ENCODE data around the gene GATA5.

GATA5 gene

GRCh38 chr20:62462976-62463592 lies 12.7 kb downstream of the GATA5 start:
- Histone ChIP-seq H3K4me1 (ENCODE audit: control insufficient read depth, low read depth, low read length) (no peaks in the 10 kb centered on the region), H2AK5ac (ENCODE audit: low read length) (no peak overlapping the region), H2BK120ac (ENCODE audit: low read depth, low read length) (no peak overlapping the region), H3K23ac (ENCODE audit: low read length) (no peak overlapping the region), H2BK5ac (ENCODE audit: low read length) (no peak overlapping the region), H4K5ac (ENCODE audit: low read length) (no peak overlapping the region), H3K36me3 (ENCODE audit: control insufficient read depth, insufficient read depth, low read length) (no peaks in the 10 kb centered on the region), H3K56ac (ENCODE audit: low read length) (no peak overlapping the region), H3K27ac (ENCODE audit: low read depth, low read length) (no peak overlapping the region), H3K27me3 (ENCODE audit: insufficient read depth, low read length, poor library complexity) (no peaks in the 10 kb centered on the region), H3K9ac (ENCODE audit: low read length) (no peak overlapping the region), H4K8ac (ENCODE audit: low read depth, low read length) (no peak overlapping the region), H3K4me2 (ENCODE audit: low read length) (no peak overlapping the region), H3K79me2 (ENCODE audit: control insufficient read depth, insufficient read depth, low read length) (no peaks in the 10 kb centered on the region), H3K4ac (ENCODE audit: low read depth, low read length) (no peak overlapping the region), H3K4me3 (ENCODE audit: low read length) (no peak overlapping the region), H3K18ac (ENCODE audit: low read length) (no peak overlapping the region), H2BK15ac (replicated peaks; ENCODE audit: low read depth) (no peak overlapping the region), H3K79me1 (ENCODE audit: low read length) (no peaks in the 10 kb centered on the region)
- WGBS (ENCODE audit: extremely low coverage, insufficient coverage, low lambda C conversion rate), result no CpG with 5 or more reads among the region's 15 CpGs
- no peak for DNase-seq

- no peak overlapping the region for H2AK5ac ChIP-seq (ENCODE audit: low read length)
- DNase-seq, result no peak
- no peaks in the 10 kb centered on the region for H3K79me1 ChIP-seq (ENCODE audit: low read length)
- no peaks in the 10 kb centered on the region for H3K27me3 ChIP-seq (ENCODE audit: insufficient read depth, low read length, poor library complexity)
- no peak overlapping the region for H4K5ac ChIP-seq (ENCODE audit: low read length)
- H4K8ac ChIP-seq (ENCODE audit: low read depth, low read length), result no peak overlapping the region
- no peaks in the 10 kb centered on the region for H3K4me1 ChIP-seq (ENCODE audit: control insufficient read depth, low read depth, low read length)
- no CpG with 5 or more reads among the region's 13 CpGs for WGBS (ENCODE audit: extremely low coverage, insufficient coverage, low lambda C conversion rate)
- H3K79me2 ChIP-seq (ENCODE audit: control insufficient read depth, insufficient read depth, low read length), result no peaks in the 10 kb centered on the region
- no peak overlapping the region for H2BK15ac ChIP-seq (replicated peaks; ENCODE audit: low read depth)
- no peaks in the 10 kb centered on the region for H3K36me3 ChIP-seq (ENCODE audit: control insufficient read depth, insufficient read depth, low read length)
- no peak overlapping the region for H2BK5ac ChIP-seq (ENCODE audit: low read length)
- H3K4ac ChIP-seq (ENCODE audit: low read depth, low read length), result no peak overlapping the region
- H3K4me2 ChIP-seq (ENCODE audit: low read length), result no peak overlapping the region
- no peak overlapping the region for H3K4me3 ChIP-seq (ENCODE audit: low read length)
- H3K27ac ChIP-seq (ENCODE audit: low read depth, low read length), result no peak overlapping the region
- H3K18ac ChIP-seq (ENCODE audit: low read length), result no peak overlapping the region
- no peak overlapping the region for H3K9ac ChIP-seq (ENCODE audit: low read length)
- no peak overlapping the region for H3K23ac ChIP-seq (ENCODE audit: low read length)
- no peak overlapping the region for H3K56ac ChIP-seq (ENCODE audit: low read length)
- no peak overlapping the region for H2BK120ac ChIP-seq (ENCODE audit: low read depth, low read length)
Measured at GRCh38 chr20:62461834-62462233, 14.0 kb downstream of the GATA5 start.

- Histone ChIP-seq H3K27me3 (ENCODE audit: insufficient read depth, low read length, poor library complexity) (no peaks in the 10 kb centered on the region), H3K36me3 (ENCODE audit: control insufficient read depth, insufficient read depth, low read length) (no peaks in the 10 kb centered on the region)
Measured at GRCh38 chr20:62461157-62461556, 14.6 kb downstream of the GATA5 start.

GRCh38 chr20:62460678-62461077 lies 15.1 kb downstream of the GATA5 start:
- H4K5ac ChIP-seq (ENCODE audit: low read length), result no peak overlapping the region
- H2AK5ac ChIP-seq (ENCODE audit: low read length), result no peak overlapping the region
- no peak overlapping the region for H3K18ac ChIP-seq (ENCODE audit: low read length)

More at GRCh38 chr20:62461157-62461556, 14.6 kb downstream of the GATA5 start:
- H3K27ac ChIP-seq (ENCODE audit: low read depth, low read length), result no peak overlapping the region
- no peak overlapping the region for H4K5ac ChIP-seq (ENCODE audit: low read length)
- no CpG with 5 or more reads among the region's 10 CpGs for WGBS (ENCODE audit: extremely low coverage, insufficient coverage, low lambda C conversion rate)
- H3K18ac ChIP-seq (ENCODE audit: low read length), result no peak overlapping the region
- no peak overlapping the region for H3K9ac ChIP-seq (ENCODE audit: low read length)
- H3K4me3 ChIP-seq (ENCODE audit: low read length), result no peak overlapping the region
- H3K79me1 ChIP-seq (ENCODE audit: low read length), result no peaks in the 10 kb centered on the region
- no peak overlapping the region for H2BK5ac ChIP-seq (ENCODE audit: low read length)
- no peak overlapping the region for H3K56ac ChIP-seq (ENCODE audit: low read length)
- H3K4me1 ChIP-seq (ENCODE audit: control insufficient read depth, low read depth, low read length), result no peaks in the 10 kb centered on the region
- H3K79me2 ChIP-seq (ENCODE audit: control insufficient read depth, insufficient read depth, low read length), result no peaks in the 10 kb centered on the region
- no peak overlapping the region for H2BK120ac ChIP-seq (ENCODE audit: low read depth, low read length)
- DNase-seq, result no peak
- H2AK5ac ChIP-seq (ENCODE audit: low read length), result no peak overlapping the region
- no peak overlapping the region for H3K23ac ChIP-seq (ENCODE audit: low read length)
- H3K4me2 ChIP-seq (ENCODE audit: low read length), result no peak overlapping the region
- H2BK15ac ChIP-seq (replicated peaks; ENCODE audit: low read depth), result no peak overlapping the region
- no peak overlapping the region for H3K4ac ChIP-seq (ENCODE audit: low read depth, low read length)
- H4K8ac ChIP-seq (ENCODE audit: low read depth, low read length), result no peak overlapping the region

GRCh38 chr20:62459488-62459887 lies 16.3 kb downstream of the GATA5 start:
- Histone ChIP-seq H3K27me3 (ENCODE audit: insufficient read depth, low read length, poor library complexity) (no peaks in the 10 kb centered on the region), H2AK5ac (ENCODE audit: low read length) (no peak overlapping the region)

More at GRCh38 chr20:62460678-62461077, 15.1 kb downstream of the GATA5 start:
- Histone ChIP-seq H3K4me1 (ENCODE audit: control insufficient read depth, low read depth, low read length) (no peaks in the 10 kb centered on the region), H3K79me1 (ENCODE audit: low read length) (no peaks in the 10 kb centered on the region), H3K36me3 (ENCODE audit: control insufficient read depth, insufficient read depth, low read length) (no peaks in the 10 kb centered on the region), H2BK15ac (replicated peaks; ENCODE audit: low read depth) (no peak overlapping the region), H3K56ac (ENCODE audit: low read length) (no peak overlapping the region), H3K23ac (ENCODE audit: low read length) (no peak overlapping the region), H2BK120ac (ENCODE audit: low read depth, low read length) (no peak overlapping the region), H3K79me2 (ENCODE audit: control insufficient read depth, insufficient read depth, low read length) (no peaks in the 10 kb centered on the region), H3K27me3 (ENCODE audit: insufficient read depth, low read length, poor library complexity) (no peaks in the 10 kb centered on the region), H4K8ac (ENCODE audit: low read depth, low read length) (no peak overlapping the region), H3K27ac (ENCODE audit: low read depth, low read length) (no peak overlapping the region), H3K4ac (ENCODE audit: low read depth, low read length) (no peak overlapping the region), H3K9ac (ENCODE audit: low read length) (no peak overlapping the region), H2BK5ac (ENCODE audit: low read length) (no peak overlapping the region), H3K4me3 (ENCODE audit: low read length) (no peak overlapping the region), H3K4me2 (ENCODE audit: low read length) (no peak overlapping the region)
- no CpG with 5 or more reads among the region's 15 CpGs for WGBS (ENCODE audit: extremely low coverage, insufficient coverage, low lambda C conversion rate)
- DNase-seq, result no peak

More at GRCh38 chr20:62459488-62459887, 16.3 kb downstream of the GATA5 start:
- H3K79me1 ChIP-seq (ENCODE audit: low read length), result no peaks in the 10 kb centered on the region
- H3K4me1 ChIP-seq (ENCODE audit: control insufficient read depth, low read depth, low read length), result peaks cover 1% of the 10 kb centered on the region
- H3K56ac ChIP-seq (ENCODE audit: low read length), result no peak overlapping the region
- no peaks in the 10 kb centered on the region for H3K36me3 ChIP-seq (ENCODE audit: control insufficient read depth, insufficient read depth, low read length)
- no peak overlapping the region for H3K4me3 ChIP-seq (ENCODE audit: low read length)
- no peak overlapping the region for H4K5ac ChIP-seq (ENCODE audit: low read length)
- no peak overlapping the region for H3K9ac ChIP-seq (ENCODE audit: low read length)
- H2BK5ac ChIP-seq (ENCODE audit: low read length), result no peak overlapping the region
- no CpG with 5 or more reads among the region's 14 CpGs for WGBS (ENCODE audit: extremely low coverage, insufficient coverage, low lambda C conversion rate)
- H3K27ac ChIP-seq (ENCODE audit: low read depth, low read length), result no peak overlapping the region
- H3K4ac ChIP-seq (ENCODE audit: low read depth, low read length), result no peak overlapping the region
- H3K23ac ChIP-seq (ENCODE audit: low read length), result no peak overlapping the region
- no peak overlapping the region for H4K8ac ChIP-seq (ENCODE audit: low read depth, low read length)
- H2BK120ac ChIP-seq (ENCODE audit: low read depth, low read length), result no peak overlapping the region
- no peaks in the 10 kb centered on the region for H3K79me2 ChIP-seq (ENCODE audit: control insufficient read depth, insufficient read depth, low read length)
- no peak overlapping the region for H3K4me2 ChIP-seq (ENCODE audit: low read length)
- DNase-seq, result no peak
- H2BK15ac ChIP-seq (replicated peaks; ENCODE audit: low read depth), result no peak overlapping the region
- no peak overlapping the region for H3K18ac ChIP-seq (ENCODE audit: low read length)

Measured in mesendoderm (in vitro differentiated cells).